Effector memory CD8-positive, alpha-beta T cell (primary cell): ENCODE results near the gene MARCHF10.

Experiments used
- ATAC-seq: fragments of 150-1000 bp; cut with Tn5 transposase; replicated peaks from 2 replicates; pipeline ENCODE4 v1.10.0; 2021; ENCODE audit warnings: mild to moderate bottlenecking, moderate library complexity
- DNase-seq, 3 experiments: peaks; one replicate each; pipeline ENCODE4 v3.0.0; 2021
- H3K27ac Mint-ChIP-seq, 2 donors: one replicate each; pipeline ENCODE4 v1.8.0; 2022; ENCODE audit warnings: mild to moderate bottlenecking in 2 of 2, mixed read lengths in 2 of 2, moderate library complexity in 2 of 2
- H3K27me3 Mint-ChIP-seq, 2 donors: one replicate each; pipeline ENCODE4 v1.8.0; 2022; ENCODE audit warnings: mixed read lengths in 2 of 2
- H3K36me3 Mint-ChIP-seq: one replicate; pipeline ENCODE4 v1.8.0; 2022; ENCODE audit warnings: mild to moderate bottlenecking, moderate library complexity, mixed read lengths; ENCODE audit not compliant: insufficient read depth
- H3K4me1 Mint-ChIP-seq, 2 donors: one replicate each; pipeline ENCODE4 v1.8.0; 2022; ENCODE audit warnings: low read depth in 2 of 2, mixed read lengths in 2 of 2
- H3K4me3 Mint-ChIP-seq, 2 donors: one replicate each; pipeline ENCODE4 v1.8.0; 2022; ENCODE audit warnings: mild to moderate bottlenecking in 2 of 2, mixed read lengths in 2 of 2, moderate library complexity in 2 of 2
- H3K9me3 Mint-ChIP-seq, 2 donors: one replicate each; pipeline ENCODE4 v1.8.0; 2022; ENCODE audit warnings: mixed read lengths in 2 of 2

The MARCHF10 gene

GRCh38 chr17:62809656-62810055 is 1.5 kb upstream of the MARCHF10 start:
- Mint-ChIP-seq H3K9me3 (peaks cover 0 to 3% of the 10 kb centered on the region in 2 donors), H3K27ac (no peak overlapping the region), H3K4me1 (peaks cover 0 to 2% of the 10 kb centered on the region in 2 donors), H3K36me3 (no peaks in the 10 kb centered on the region), H3K4me3 (no peak overlapping the region), H3K27me3 (peaks cover 45 to 47% of the 10 kb centered on the region in 2 donors)
- DNase-seq (no peak), ATAC-seq (no peak)

DNA sequence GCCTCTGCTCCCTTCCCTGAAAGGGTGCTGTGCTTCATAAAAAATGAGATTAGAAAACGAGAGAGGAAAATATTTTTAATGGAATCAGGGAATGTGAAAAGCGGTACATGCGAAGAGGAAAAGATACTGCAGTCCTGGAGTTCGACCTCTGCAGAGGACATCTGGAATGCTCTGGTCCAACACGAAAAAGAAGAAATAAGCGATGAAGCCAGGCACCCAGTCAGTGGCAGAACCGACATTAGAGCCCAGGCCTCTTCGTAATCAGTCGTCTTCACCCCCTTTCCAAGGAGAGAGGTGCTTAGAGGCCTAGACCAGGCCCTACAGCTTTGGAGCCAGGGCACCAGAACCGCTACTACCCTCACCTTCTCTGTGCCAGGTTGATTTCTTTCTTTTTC is 459 bp upstream of the MARCHF10 start:
- Mint-ChIP-seq H3K9me3 (no peaks in the 10 kb centered on the region), H3K4me1 (peaks cover 0 to 2% of the 10 kb centered on the region in 2 donors), H3K36me3 (no peaks in the 10 kb centered on the region), H3K4me3 (peak overlapping the region in 1 of 2 donors; percentile 3), H3K27ac (no peak overlapping the region), H3K27me3 (peaks cover 53 to 56% of the 10 kb centered on the region in 2 donors)
- DNase-seq, result no peak
- ATAC-seq, result no peak

- Mint-ChIP-seq H3K36me3 (no peaks in the 10 kb centered on the region), H3K27ac (no peak overlapping the region), H3K27me3 (peaks cover 62 to 76% of the 10 kb centered on the region in 2 donors), H3K9me3 (no peaks in the 10 kb centered on the region), H3K4me1 (peaks cover 0 to 5% of the 10 kb centered on the region in 2 donors), H3K4me3 (no peak overlapping the region)
- ATAC-seq (no peak), DNase-seq (no peak)
Measured at GRCh38 chr17:62805234-62805633, 2.9 kb downstream of the MARCHF10 start.

DNA sequence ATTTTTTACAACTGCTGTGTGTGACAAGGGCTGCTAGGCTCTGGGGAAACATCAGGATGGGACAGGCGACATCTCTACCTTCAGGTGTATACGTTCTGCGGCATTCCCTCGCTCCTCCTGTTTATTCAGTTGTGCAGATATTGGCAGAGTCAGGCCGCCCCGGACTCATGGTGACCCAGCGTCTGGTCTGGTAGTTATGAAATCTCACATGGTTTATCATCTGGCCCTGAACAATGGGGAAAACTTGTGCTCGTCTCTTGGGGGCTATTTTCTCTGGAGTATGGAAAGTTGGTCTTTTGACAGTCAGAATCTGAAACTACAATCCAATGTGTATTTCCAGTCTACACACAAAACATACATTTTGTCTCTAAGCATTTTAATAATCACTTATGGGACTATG is 3.3 kb downstream of the MARCHF10 start:
- H3K4me1 Mint-ChIP-seq, result peaks cover 0 to 5% of the 10 kb centered on the region in 2 donors
- DNase-seq (no peak), ATAC-seq (no peak)
- no peaks in the 10 kb centered on the region for H3K9me3 Mint-ChIP-seq
- no peak overlapping the region for H3K27ac Mint-ChIP-seq
- H3K27me3 Mint-ChIP-seq, result peaks cover 61 to 76% of the 10 kb centered on the region in 2 donors
- no peaks in the 10 kb centered on the region for H3K36me3 Mint-ChIP-seq
- H3K4me3 Mint-ChIP-seq, result no peak overlapping the region

GRCh38 chr17:62804025-62804424 is 4.1 kb downstream of the MARCHF10 start:
- H3K27me3 Mint-ChIP-seq, result peaks cover 57 to 76% of the 10 kb centered on the region in 2 donors

GRCh38 chr17:62802561-62803205 is 5.4 kb downstream of the MARCHF10 start:
- Mint-ChIP-seq H3K27ac (no peak overlapping the region), H3K36me3 (no peaks in the 10 kb centered on the region), H3K9me3 (no peaks in the 10 kb centered on the region), H3K4me1 (peaks cover 0 to 3% of the 10 kb centered on the region in 2 donors), H3K27me3 (peaks cover 65 to 78% of the 10 kb centered on the region in 2 donors), H3K4me3 (no peak overlapping the region)
- ATAC-seq (no peak), DNase-seq (no peak)

More at GRCh38 chr17:62804025-62804424, 4.1 kb downstream of the MARCHF10 start:
- Mint-ChIP-seq H3K27ac (no peak overlapping the region), H3K36me3 (no peaks in the 10 kb centered on the region), H3K4me3 (no peak overlapping the region), H3K9me3 (no peaks in the 10 kb centered on the region), H3K4me1 (peaks cover 0 to 5% of the 10 kb centered on the region in 2 donors)
- no peak for DNase-seq
- ATAC-seq, result no peak

DNA sequence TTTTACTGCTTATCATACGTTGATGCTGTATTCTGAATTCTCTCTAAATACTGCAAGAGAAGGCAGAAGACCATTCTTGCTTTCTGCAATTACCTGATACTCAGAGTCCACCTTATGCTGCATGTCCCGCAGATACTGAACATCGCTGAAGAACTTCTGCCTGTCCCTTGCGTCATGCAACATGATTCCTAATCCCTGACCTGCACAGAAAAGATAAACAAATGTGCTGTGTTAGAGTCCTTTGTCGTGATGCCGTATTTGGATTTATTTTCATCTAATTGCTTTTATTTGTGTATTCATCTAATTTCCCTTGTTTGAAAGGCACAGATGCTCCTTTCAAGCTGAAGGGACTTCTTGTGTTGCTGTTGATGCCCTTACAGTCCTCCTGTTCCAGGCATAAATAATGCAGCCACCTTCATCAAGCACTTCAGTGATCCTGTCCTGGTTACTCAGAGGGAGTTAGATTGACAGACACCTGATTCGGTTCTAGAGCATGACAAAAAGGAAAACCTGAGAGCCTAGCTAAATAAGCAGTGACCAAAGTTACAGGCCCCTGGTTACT is 6.5 kb downstream of the MARCHF10 start:
- no peak for DNase-seq
- no peaks in the 10 kb centered on the region for H3K9me3 Mint-ChIP-seq
- peaks cover 0 to 3% of the 10 kb centered on the region in 2 donors for H3K4me1 Mint-ChIP-seq
- ATAC-seq, result no peak
- no peak overlapping the region for H3K4me3 Mint-ChIP-seq
- H3K36me3 Mint-ChIP-seq, result no peaks in the 10 kb centered on the region
- peaks cover 59 to 72% of the 10 kb centered on the region in 2 donors for H3K27me3 Mint-ChIP-seq
- no peak overlapping the region for H3K27ac Mint-ChIP-seq

DNA sequence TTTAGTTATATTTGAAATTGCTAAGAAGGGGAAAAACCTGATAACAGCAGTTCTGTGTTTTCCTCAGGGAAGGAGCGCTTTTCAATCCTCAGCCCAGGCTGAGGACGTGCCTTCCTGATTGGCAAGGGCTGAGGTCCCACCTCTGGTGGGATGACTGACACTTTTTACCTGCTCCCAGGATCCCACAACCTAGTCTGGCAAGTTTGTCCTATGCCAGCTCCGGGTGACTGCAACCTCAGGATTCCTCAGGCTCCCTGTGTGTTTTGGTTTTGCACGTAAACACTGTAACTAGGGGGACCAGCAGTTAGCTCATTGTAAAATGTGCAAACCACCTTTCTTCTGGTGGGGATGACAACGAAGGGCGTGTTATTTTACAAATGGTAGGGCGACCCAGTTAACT is 7.5 kb downstream of the MARCHF10 start:
- DNase-seq, result no peak
- H3K36me3 Mint-ChIP-seq, result no peaks in the 10 kb centered on the region

DNA sequence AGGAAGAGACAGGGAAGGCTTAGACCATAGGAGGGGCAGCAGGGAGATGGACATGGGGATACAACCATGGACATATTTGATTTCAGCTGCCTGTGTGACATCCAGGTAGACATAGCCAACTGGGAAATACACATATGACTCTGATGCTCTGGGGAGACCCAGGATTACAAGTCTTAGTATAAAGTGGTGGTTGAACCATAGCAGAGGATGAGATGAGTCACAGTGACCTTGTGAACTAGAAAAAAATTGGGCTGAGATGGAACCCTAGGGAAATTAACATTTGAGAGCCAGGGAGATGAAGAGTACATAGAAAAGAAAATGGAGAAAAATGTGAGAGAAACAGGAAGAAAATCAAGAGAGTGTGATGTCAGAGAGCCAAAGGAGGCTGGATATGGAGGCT is 10.2 kb downstream of the MARCHF10 start:
- peaks cover 10 to 13% of the 10 kb centered on the region in 2 donors for H3K4me1 Mint-ChIP-seq
- no peaks in the 10 kb centered on the region for H3K9me3 Mint-ChIP-seq
- no peak overlapping the region for H3K27ac Mint-ChIP-seq
- ATAC-seq (no peak), DNase-seq (no peak)
- peaks cover 33 to 41% of the 10 kb centered on the region in 2 donors for H3K27me3 Mint-ChIP-seq
- no peak overlapping the region for H3K4me3 Mint-ChIP-seq
- H3K36me3 Mint-ChIP-seq, result peaks cover 18% of the 10 kb centered on the region

More for the DNA sequence above, 7.5 kb downstream of the MARCHF10 start:
- Mint-ChIP-seq H3K27me3 (peaks cover 53 to 64% of the 10 kb centered on the region in 2 donors), H3K27ac (no peak overlapping the region), H3K4me1 (peaks cover 0 to 3% of the 10 kb centered on the region in 2 donors), H3K4me3 (no peak overlapping the region), H3K9me3 (no peaks in the 10 kb centered on the region)
- no peak for ATAC-seq

- Mint-ChIP-seq H3K27me3 (peaks cover 25 to 27% of the 10 kb centered on the region in 2 donors), H3K4me1 (peaks cover 10 to 13% of the 10 kb centered on the region in 2 donors), H3K4me3 (no peak overlapping the region), H3K27ac (no peak overlapping the region), H3K9me3 (peaks cover 0 to 1% of the 10 kb centered on the region in 2 donors), H3K36me3 (peaks cover 29% of the 10 kb centered on the region)
- DNase-seq (no peak), ATAC-seq (no peak)
Measured at GRCh38 chr17:62796291-62796690, 11.8 kb downstream of the MARCHF10 start.

DNA sequence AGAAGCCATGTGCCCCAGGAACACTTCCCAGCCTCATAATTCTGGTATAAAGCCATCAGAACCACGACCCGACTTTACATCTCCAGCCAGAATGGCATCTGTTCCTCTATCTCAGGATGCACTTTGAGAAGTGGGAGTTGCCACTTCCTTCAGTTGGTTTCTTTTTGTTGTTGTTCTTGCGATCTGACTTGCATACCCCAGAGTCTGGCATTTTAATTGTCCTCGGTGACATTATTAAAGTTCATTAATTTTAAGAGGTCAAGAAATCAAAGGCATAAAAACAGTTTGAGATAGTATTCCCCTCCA is 13.5 kb downstream of the MARCHF10 start:
- ATAC-seq (no peak), DNase-seq (no peak)

DNA sequence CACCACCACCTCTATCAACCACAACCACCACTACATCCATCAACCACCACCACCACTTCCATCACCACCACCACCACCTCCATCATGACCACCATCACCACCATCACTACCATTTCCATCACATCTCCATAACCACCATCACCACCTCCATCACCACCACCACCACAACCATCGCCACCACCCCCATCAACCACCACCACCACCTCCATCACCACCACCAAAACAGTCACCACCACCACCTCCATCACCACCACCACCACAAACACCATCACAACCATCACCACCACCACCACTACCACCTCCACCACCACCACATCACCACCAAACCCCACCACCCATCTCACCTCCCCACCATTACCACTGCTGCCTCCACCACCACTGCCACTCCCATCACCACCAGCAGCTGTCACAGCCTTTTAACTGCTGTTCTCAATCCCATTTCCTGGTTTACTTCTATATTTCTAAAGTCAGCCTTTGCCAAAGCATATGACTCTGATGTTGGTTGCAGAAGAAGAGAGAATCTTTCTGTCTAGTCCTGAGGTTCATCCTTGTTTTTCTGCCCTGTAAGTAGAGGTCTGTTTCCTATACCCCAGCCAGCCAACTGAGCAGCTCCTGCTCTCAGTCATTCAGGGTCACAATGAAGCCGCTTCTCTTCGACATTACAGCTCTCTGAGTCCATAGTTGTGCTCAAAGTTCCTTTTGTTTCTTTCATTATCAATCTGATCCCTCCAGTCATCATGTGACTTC is 14.0 kb downstream of the MARCHF10 start:
- ATAC-seq (peak; percentile 48), DNase-seq (peak; percentile 2 to 15 (median 3))
- Mint-ChIP-seq H3K27me3 (peaks cover 15 to 18% of the 10 kb centered on the region in 2 donors), H3K9me3 (peaks cover 0 to 1% of the 10 kb centered on the region in 2 donors), H3K36me3 (peaks cover 29% of the 10 kb centered on the region), H3K27ac (peak overlapping the region; percentile 64 to 90), H3K4me3 (peak overlapping the region; percentile 43 to 66), H3K4me1 (peaks cover 10% of the 10 kb centered on the region in 2 donors)

More for the DNA sequence above, 13.5 kb downstream of the MARCHF10 start:
- peaks cover 10% of the 10 kb centered on the region in 2 donors for H3K4me1 Mint-ChIP-seq
- H3K27ac Mint-ChIP-seq, result peak overlapping the region; percentile 64 to 90
- H3K4me3 Mint-ChIP-seq, result peak overlapping the region; percentile 43 to 66
- H3K36me3 Mint-ChIP-seq, result peaks cover 29% of the 10 kb centered on the region
- peaks cover 19 to 20% of the 10 kb centered on the region in 2 donors for H3K27me3 Mint-ChIP-seq
- H3K9me3 Mint-ChIP-seq, result peaks cover 0 to 1% of the 10 kb centered on the region in 2 donors

DNA sequence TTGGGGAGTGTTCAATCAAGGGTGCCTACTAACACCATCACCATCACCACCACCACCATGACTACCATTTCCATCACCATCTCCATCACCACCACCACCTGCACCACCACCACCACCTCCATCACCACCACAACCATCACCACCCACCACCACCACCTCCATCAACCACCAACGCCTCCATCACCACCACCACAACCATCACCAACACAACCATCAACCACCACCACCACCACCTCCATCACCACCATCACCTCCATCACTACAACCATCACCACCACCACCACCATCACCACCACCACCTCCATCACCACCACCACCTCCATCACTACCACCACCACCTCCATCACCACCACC is 15.7 kb downstream of the MARCHF10 start:
- Mint-ChIP-seq H3K4me1 (peaks cover 10% of the 10 kb centered on the region in 2 donors), H3K36me3 (peaks cover 29% of the 10 kb centered on the region), H3K27me3 (peaks cover 2 to 9% of the 10 kb centered on the region in 2 donors), H3K9me3 (peaks cover 0 to 1% of the 10 kb centered on the region in 2 donors), H3K4me3 (peak overlapping the region in 1 of 2 donors; percentile 40), H3K27ac (no peak overlapping the region)
- no peak for ATAC-seq
- no peak for DNase-seq
